ENCODE results near the gene ORAI3.

DNA sequence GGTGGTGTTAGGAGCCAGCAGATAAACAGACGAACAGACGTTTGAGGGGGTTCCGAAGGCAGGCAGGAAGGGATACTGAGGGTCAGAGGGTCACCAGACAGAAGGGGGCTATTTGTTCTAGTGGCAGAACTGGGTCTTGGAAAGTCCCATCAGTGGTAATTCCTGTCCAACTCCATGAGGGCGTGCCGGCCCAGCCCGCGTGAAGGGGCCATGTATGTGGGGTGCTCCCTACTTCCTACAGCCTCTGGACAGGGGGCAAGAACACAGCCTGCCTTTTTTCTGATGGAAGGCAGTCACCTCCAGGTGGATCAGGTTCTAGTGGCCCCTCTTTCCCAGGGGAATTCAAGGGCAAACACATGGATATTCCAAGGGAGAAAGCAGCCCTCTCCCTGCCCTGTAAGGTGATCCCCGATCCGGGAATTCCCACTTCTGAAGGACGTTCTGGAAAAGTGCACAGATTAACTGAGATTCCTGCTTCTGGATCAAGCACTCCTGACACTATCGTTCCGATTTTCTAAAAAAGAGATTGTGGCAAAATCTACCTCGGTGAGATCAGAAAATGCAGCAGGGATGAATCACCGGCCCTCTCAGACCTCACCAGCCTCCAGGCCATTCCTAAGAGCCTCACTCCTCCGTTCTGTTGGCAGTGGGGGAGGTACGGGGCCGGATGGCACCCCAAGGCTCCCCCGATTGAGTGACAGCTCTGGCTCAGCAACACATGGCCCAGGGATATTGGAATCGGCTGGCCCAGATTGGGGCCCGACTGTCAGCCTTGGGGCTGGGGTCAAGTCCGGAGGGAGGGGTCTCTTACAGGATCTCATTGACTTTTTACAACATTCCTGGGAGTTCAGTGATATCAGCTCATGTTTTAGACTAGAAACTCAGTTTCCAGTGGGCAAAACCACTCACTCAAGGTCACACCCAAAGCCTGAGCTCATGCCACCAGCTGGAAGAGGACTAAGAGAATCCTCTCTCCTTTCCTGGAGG lies 49.1 kb downstream of the ORAI3 start:
- TF ChIP-seq EZH2phosphoT487 (IDR thresholded peaks at IDR 0.05): no peak
- TF ChIP-seq, protein P1, sequence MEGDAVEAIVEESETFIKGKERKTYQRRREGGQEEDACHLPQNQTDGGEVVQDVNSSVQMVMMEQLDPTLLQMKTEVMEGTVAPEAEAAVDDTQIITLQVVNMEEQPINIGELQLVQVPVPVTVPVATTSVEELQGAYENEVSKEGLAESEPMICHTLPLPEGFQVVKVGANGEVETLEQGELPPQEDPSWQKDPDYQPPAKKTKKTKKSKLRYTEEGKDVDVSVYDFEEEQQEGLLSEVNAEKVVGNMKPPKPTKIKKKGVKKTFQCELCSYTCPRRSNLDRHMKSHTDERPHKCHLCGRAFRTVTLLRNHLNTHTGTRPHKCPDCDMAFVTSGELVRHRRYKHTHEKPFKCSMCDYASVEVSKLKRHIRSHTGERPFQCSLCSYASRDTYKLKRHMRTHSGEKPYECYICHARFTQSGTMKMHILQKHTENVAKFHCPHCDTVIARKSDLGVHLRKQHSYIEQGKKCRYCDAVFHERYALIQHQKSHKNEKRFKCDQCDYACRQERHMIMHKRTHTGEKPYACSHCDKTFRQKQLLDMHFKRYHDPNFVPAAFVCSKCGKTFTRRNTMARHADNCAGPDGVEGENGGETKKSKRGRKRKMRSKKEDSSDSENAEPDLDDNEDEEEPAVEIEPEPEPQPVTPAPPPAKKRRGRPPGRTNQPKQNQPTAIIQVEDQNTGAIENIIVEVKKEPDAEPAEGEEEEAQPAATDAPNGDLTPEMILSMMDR (IDR thresholded peaks at IDR 0.05): no peak
